Esophagus muscularis mucosa (tissue), 4 donors: Measurements from ENCODE around the gene PTPRQ. TPM values are rescaled to one million over a fixed set of nuclear protein-coding genes. Genes with fewer than 3 reads are reported as not detected.

Source experiments
- DNase-seq: peaks from one replicate; pipeline ENCODE4 v3.0.0-alpha.2; 2017; ENCODE audit errors: extremely low spot score
- H3K27ac ChIP-seq, 4 donors: fragments of 200-600 bp; sonication (generic); replicated peaks in 1 of 4; 1 replicate in 3 of 4; 2 replicates in 1 of 4; pipeline ENCODE4 v1.5.1; 2016 to 2019; ENCODE audit warnings: mild to moderate bottlenecking in 1 of 4
- H3K27me3 ChIP-seq, 4 donors: fragments of 200-600 bp; sonication (generic); one replicate each; pipeline versions ENCODE4 v1.5.1 to v1.6.0; 2016 to 2019
- H3K36me3 ChIP-seq, 4 donors: fragments of 200-600 bp; sonication (generic); one replicate each; pipeline ENCODE4 v1.5.1; 2016 to 2019
- H3K4me1 ChIP-seq, 4 donors: fragments of 200-600 bp; sonication (generic); one replicate each; pipeline ENCODE4 v1.5.1; 2016 to 2019
- H3K4me3 ChIP-seq, 4 donors: fragments of 200-600 bp; sonication (generic); 1 replicate in 2 of 4; 2 replicates in 2 of 4; pipeline ENCODE4 v1.5.1; 2016 to 2019; ENCODE audit warnings: mild to moderate bottlenecking in 4 of 4, moderate library complexity in 1 of 4
- H3K9me3 ChIP-seq, 4 donors: fragments of 200-600 bp; sonication (generic); 1 replicate in 3 of 4; 2 replicates in 1 of 4; pipeline ENCODE4 v1.5.1; 2016 to 2019
- CTCF ChIP-seq, 3 experiments: fragments of 200-600 bp in 2 of 3; fragments of 450-650 bp in 1 of 3; sonication (generic) in 2 of 3; IDR thresholded peaks; one replicate each; pipeline ENCODE4 v1.5.1; 2017 to 2019; ENCODE audit warnings: antibody characterized with exemption in 3 of 3, mild to moderate bottlenecking in 2 of 3, moderate library complexity in 1 of 3
- EP300 ChIP-seq: sonication (generic); formaldehyde crosslinking; IDR thresholded peaks from one replicate; pipeline ENCODE4 v1.6.1; 2017; ENCODE audit warnings: antibody characterized with exemption
- POLR2A ChIP-seq: fragments of 450-650 bp; IDR thresholded peaks from one replicate; pipeline ENCODE4 v1.6.1; 2017; ENCODE audit warnings: antibody characterized with exemption, moderate library complexity, mild to moderate bottlenecking, low read depth
- POLR2AphosphoS5 ChIP-seq, 2 donors: sonication (generic); formaldehyde crosslinking; IDR thresholded peaks; one replicate each; pipeline ENCODE4 v1.6.1; 2017; ENCODE audit warnings: antibody characterized with exemption in 2 of 2
- WGBS: methylation state at CpG from one replicate; pipeline ENCODE4 v1.1.5; 2018; 5-methylcytosine and 5-hydroxymethylcytosine counted together
- intact Hi-C: fragments of 100-400 bp; cut with DNase I; formaldehyde crosslinking; loops from one replicate; pipeline ENCODE4 v1.15.1; 2023
- total RNA-seq, 4 donors: library from RNA; depleted of rRNA; stranded (reverse); fragments of >200 nt; gene quantifications; one replicate each; pipeline versions ENCODE4 v1.1.0 to v1.2.1, GENCODE V29; 2016

The PTPRQ gene
- total RNA-seq, 4 donors from 2014 or later: 2.0 to 13.7 (median 4.6) TPM

GRCh38 chr12:80484746-80485145, 40.7 kb downstream of the PTPRQ start:
- Histone ChIP-seq H3K36me3 (no peaks in the 10 kb centered on the region), H3K27ac (no peak overlapping the region), H3K4me1 (peaks cover 0 to 11% (median 0%) of the 10 kb centered on the region in 4 donors), H3K9me3 (peaks cover 0 to 6% (median 0%) of the 10 kb centered on the region in 4 donors), H3K27me3 (no peaks in the 10 kb centered on the region), H3K4me3 (no peak overlapping the region)
- no peak for TF ChIP-seq CTCF (IDR thresholded peaks at IDR 0.05)
- no peak for TF ChIP-seq POLR2AphosphoS5 (IDR thresholded peaks at IDR 0.05)
- no peak for TF ChIP-seq POLR2A
- TF ChIP-seq EP300: no peak
- DNase-seq: no peak
- intact Hi-C loops: no loop called here
- 70% methylated on average over 2 of the region's 2 CpGs for WGBS

- WGBS: 79% methylated on average over 5 of the region's 5 CpGs
Observed at GRCh38 chr12:80485222-80485987, 41.4 kb downstream of the PTPRQ start.

GRCh38 chr12:80490329-80490728, 46.3 kb downstream of the PTPRQ start:
- TF ChIP-seq EP300: no peak
- no peak for TF ChIP-seq CTCF (IDR thresholded peaks at IDR 0.05)
- no peak for TF ChIP-seq POLR2AphosphoS5 (IDR thresholded peaks at IDR 0.05)
- no peak for TF ChIP-seq POLR2A
- intact Hi-C loops: no loop called here
- H3K4me3 ChIP-seq: no peak overlapping the region
- DNase-seq: no peak
- H3K27ac ChIP-seq: no peak overlapping the region
- no peaks in the 10 kb centered on the region for H3K27me3 ChIP-seq
- peaks cover 0 to 6% (median 0%) of the 10 kb centered on the region in 4 donors for H3K9me3 ChIP-seq
- 84% methylated on average over 2 of the region's 2 CpGs for WGBS
- no peaks in the 10 kb centered on the region for H3K36me3 ChIP-seq
- no peaks in the 10 kb centered on the region for H3K4me1 ChIP-seq

More at GRCh38 chr12:80485222-80485987, 41.4 kb downstream of the PTPRQ start:
- Histone ChIP-seq H3K9me3 (peaks cover 0 to 6% (median 0%) of the 10 kb centered on the region in 4 donors), H3K4me3 (no peak overlapping the region), H3K27me3 (no peaks in the 10 kb centered on the region), H3K27ac (no peak overlapping the region), H3K36me3 (no peaks in the 10 kb centered on the region), H3K4me1 (peaks cover 0 to 11% (median 0%) of the 10 kb centered on the region in 4 donors)
- DNase-seq: no peak
- intact Hi-C loops: no loop called here
- no peak for TF ChIP-seq EP300
- no peak for TF ChIP-seq POLR2AphosphoS5 (IDR thresholded peaks at IDR 0.05)
- TF ChIP-seq CTCF (IDR thresholded peaks at IDR 0.05): no peak
- no peak for TF ChIP-seq POLR2A

- no peak overlapping the region for H3K27ac ChIP-seq
- no peak for DNase-seq
- H3K9me3 ChIP-seq: peaks cover 0 to 6% (median 0%) of the 10 kb centered on the region in 4 donors
- H3K36me3 ChIP-seq: no peaks in the 10 kb centered on the region
- H3K4me1 ChIP-seq: no peaks in the 10 kb centered on the region
- TF ChIP-seq EP300: no peak
- TF ChIP-seq CTCF (IDR thresholded peaks at IDR 0.05): no peak
- TF ChIP-seq POLR2AphosphoS5 (IDR thresholded peaks at IDR 0.05): no peak
- no peak for TF ChIP-seq POLR2A
- intact Hi-C loops: no loop called here
- H3K4me3 ChIP-seq: no peak overlapping the region
- no peaks in the 10 kb centered on the region for H3K27me3 ChIP-seq
Observed at GRCh38 chr12:80491166-80491565, 47.1 kb downstream of the PTPRQ start.

- no peak for DNase-seq
- Histone ChIP-seq H3K27me3 (no peaks in the 10 kb centered on the region), H3K4me1 (no peaks in the 10 kb centered on the region), H3K4me3 (no peak overlapping the region), H3K9me3 (no peaks in the 10 kb centered on the region), H3K27ac (no peak overlapping the region), H3K36me3 (no peaks in the 10 kb centered on the region)
- intact Hi-C loops: no loop called here
- no peak for TF ChIP-seq EP300
- no peak for TF ChIP-seq POLR2A
- TF ChIP-seq POLR2AphosphoS5 (IDR thresholded peaks at IDR 0.05): no peak
- no peak for TF ChIP-seq CTCF (IDR thresholded peaks at IDR 0.05)
- 81% methylated on average over 2 of the region's 2 CpGs for WGBS
Observed at GRCh38 chr12:80493466-80493865, 49.4 kb downstream of the PTPRQ start.
